GM12891 (cell line): ENCODE results near the gene HMX3.

Experiments
- PAX5 ChIP-seq: IDR thresholded peaks from 2 replicates; pipeline ENCODE4 v1.6.1; 2011; ENCODE audit warnings: low read length, moderate library complexity, mild to moderate bottlenecking; ENCODE audit not compliant: insufficient read depth, severe bottlenecking
- POLR2A ChIP-seq: IDR thresholded peaks from 2 replicates; pipeline ENCODE4 v1.6.1; 2011; ENCODE audit warnings: low read depth, low read length, control low read depth
- POLR2AphosphoS5 ChIP-seq: IDR thresholded peaks from 2 replicates; pipeline ENCODE4 v1.6.1; 2011; ENCODE audit warnings: low read depth, low read length, control low read depth
- POU2F2 ChIP-seq: IDR thresholded peaks from 2 replicates; pipeline ENCODE4 v1.6.1; 2011; ENCODE audit warnings: low read depth, mild to moderate bottlenecking, control low read depth, low read length, moderate library complexity
- SPI1 ChIP-seq: IDR thresholded peaks from 2 replicates; pipeline ENCODE4 v1.6.1; 2011; ENCODE audit warnings: low read depth, low read length, control low read depth
- TAF1 ChIP-seq: IDR thresholded peaks from 2 replicates; pipeline ENCODE4 v1.6.1; 2011; ENCODE audit warnings: low read depth, low read length, control low read depth

- TF ChIP-seq POLR2A (no peak), TAF1 (no peak), POLR2AphosphoS5 (no peak), PAX5 (no peak), SPI1 (no peak), POU2F2 (no peak)
These were observed 20.3 kb downstream of the HMX3 start for GRCh38 chr10:123156078-123156477.
